ENCODE measurements around the gene TBC1D3B. TPM values are rescaled to one million over a fixed set of nuclear protein-coding genes. Genes with fewer than 3 reads are reported as not detected.

Gene TBC1D3B
- total and polyA plus RNA-seq, 10 of the 15 experiments (the other 5 are each of a cell fraction or from before 2014, with no cell fraction given) = 0.67 to 8.5 (median 1.7) TPM; not detected in 2

DNA sequence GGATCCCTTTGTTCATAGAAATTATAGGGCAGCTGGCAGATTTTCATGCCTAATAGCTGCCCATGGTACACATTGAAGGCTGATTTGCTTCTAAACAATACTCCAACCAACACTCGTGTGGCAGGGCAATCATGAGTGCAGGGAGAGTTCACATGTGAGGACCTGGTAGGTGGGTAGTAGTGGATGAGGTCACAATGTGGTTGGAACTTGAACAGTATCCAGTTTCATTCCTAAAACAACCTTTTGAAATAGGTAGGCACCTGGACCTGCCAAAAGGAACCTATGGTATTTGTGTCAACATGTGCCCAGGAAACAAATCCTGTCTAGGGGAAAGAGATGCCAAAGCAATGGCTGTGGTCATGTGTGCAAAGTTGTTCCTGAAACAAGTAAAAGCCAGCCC, 40.0 kb downstream of the TBC1D3B start:
- CTCF ChIA-PET = interaction anchor here (1.2 to 2.4 kb wide), 8 partner anchors 9 to 347 kb away, joined by 3 to 21 read pairs (median 5); no protein-coding TSS in a partner anchor
- no peak for FAIRE-seq
- POLR2A ChIA-PET = interaction anchor here (1.8 to 1.9 kb wide), 2 partner anchors 9 to 10 kb away, joined by 7 to 8 read pairs; no protein-coding TSS in a partner anchor
- intact Hi-C loops (cut with micrococcal nuclease; ENCODE audit: unreplicated experiment) = no loop called here
- peaks cover 29% of the 10 kb centered on the region for H3K4me1 ChIP-seq (ENCODE audit: control insufficient read depth, insufficient read depth, low read length)
- no peak for ATAC-seq
- RAD21 ChIA-PET (ENCODE audit: unreplicated experiment) = interaction anchor here (0.8 to 6.3 kb wide), 7 partner anchors 11 to 64 kb away, joined by 3 to 58 read pairs (median 9); partner anchors contain the start of gene CCL3
- no peak for TF ChIP-seq CHD1 (IDR thresholded peaks at IDR 0.05; ENCODE audit: low read depth, low read length)
- no peak for TF ChIP-seq PAX5 (IDR thresholded peaks at IDR 0.05; ENCODE audit: borderline replicate concordance, low read depth, low read length)
- TF ChIP-seq MXI1 (IDR thresholded peaks at IDR 0.05; ENCODE audit: low read depth, low read length) = no peak
- no peak for TF ChIP-seq EZH2 (IDR thresholded peaks at IDR 0.05; ENCODE audit: borderline replicate concordance, control insufficient read depth, low read depth, low read length)
- 0 out of 2 replicates have a peak, but pooled peaks have one; percentile 5 for TF ChIP-seq MTA2 (IDR thresholded peaks at IDR 0.05; ENCODE audit: low read depth)
- TF ChIP-seq SMAD1 (IDR thresholded peaks at IDR 0.05; ENCODE audit: low read depth, partially characterized antibody) = no peak
- TF ChIP-seq, protein P1, sequence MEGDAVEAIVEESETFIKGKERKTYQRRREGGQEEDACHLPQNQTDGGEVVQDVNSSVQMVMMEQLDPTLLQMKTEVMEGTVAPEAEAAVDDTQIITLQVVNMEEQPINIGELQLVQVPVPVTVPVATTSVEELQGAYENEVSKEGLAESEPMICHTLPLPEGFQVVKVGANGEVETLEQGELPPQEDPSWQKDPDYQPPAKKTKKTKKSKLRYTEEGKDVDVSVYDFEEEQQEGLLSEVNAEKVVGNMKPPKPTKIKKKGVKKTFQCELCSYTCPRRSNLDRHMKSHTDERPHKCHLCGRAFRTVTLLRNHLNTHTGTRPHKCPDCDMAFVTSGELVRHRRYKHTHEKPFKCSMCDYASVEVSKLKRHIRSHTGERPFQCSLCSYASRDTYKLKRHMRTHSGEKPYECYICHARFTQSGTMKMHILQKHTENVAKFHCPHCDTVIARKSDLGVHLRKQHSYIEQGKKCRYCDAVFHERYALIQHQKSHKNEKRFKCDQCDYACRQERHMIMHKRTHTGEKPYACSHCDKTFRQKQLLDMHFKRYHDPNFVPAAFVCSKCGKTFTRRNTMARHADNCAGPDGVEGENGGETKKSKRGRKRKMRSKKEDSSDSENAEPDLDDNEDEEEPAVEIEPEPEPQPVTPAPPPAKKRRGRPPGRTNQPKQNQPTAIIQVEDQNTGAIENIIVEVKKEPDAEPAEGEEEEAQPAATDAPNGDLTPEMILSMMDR (IDR thresholded peaks at IDR 0.05 in 2 of 3, conservative IDR thresholded peaks at IDR 0.05 in 1 of 3; ENCODE audit: control insufficient read depth in 2 of 3, extremely low read depth in 1 of 3, insufficient read depth in 1 of 3, low read depth in 3 of 3, low read length in 3 of 3) = no peak
- no peak for TF ChIP-seq EP300 (IDR thresholded peaks at IDR 0.05; ENCODE audit: borderline replicate concordance in 1 of 2, control insufficient read depth in 1 of 2, low read depth in 2 of 2, low read length in 2 of 2)
- no peak for TF ChIP-seq CREM (IDR thresholded peaks at IDR 0.05; ENCODE audit: low read depth)
- TF ChIP-seq MYB (IDR thresholded peaks at IDR 0.05; ENCODE audit: borderline replicate concordance, low read depth, low read length) = no peak
- 0 out of 2 replicates have a peak, but pooled peaks have one; percentile 2 for TF ChIP-seq NR2F1 (conservative IDR thresholded peaks at IDR 0.05)
- peak; percentile 47 for TF ChIP-seq IKZF1 (conservative IDR thresholded peaks at IDR 0.05)
- TF ChIP-seq, protein P2, sequence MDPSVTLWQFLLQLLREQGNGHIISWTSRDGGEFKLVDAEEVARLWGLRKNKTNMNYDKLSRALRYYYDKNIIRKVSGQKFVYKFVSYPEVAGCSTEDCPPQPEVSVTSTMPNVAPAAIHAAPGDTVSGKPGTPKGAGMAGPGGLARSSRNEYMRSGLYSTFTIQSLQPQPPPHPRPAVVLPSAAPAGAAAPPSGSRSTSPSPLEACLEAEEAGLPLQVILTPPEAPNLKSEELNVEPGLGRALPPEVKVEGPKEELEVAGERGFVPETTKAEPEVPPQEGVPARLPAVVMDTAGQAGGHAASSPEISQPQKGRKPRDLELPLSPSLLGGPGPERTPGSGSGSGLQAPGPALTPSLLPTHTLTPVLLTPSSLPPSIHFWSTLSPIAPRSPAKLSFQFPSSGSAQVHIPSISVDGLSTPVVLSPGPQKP (IDR thresholded peaks at IDR 0.05; ENCODE audit: low read depth, low read length) = no peak
- TF ChIP-seq JUND (IDR thresholded peaks at IDR 0.05; ENCODE audit: low read depth, low read length) = no peak
- TF ChIP-seq BHLHE40 (IDR thresholded peaks at IDR 0.05; ENCODE audit: borderline replicate concordance in 1 of 2, low read depth in 2 of 2, low read length in 1 of 2) = peak in 1 of 2 experiments; percentile 17; a peak in 1 of 4 replicates
- TF ChIP-seq RUNX3 (IDR thresholded peaks at IDR 0.05; ENCODE audit: low read length) = peak; percentile 24; the same call in 1 of the 2 replicates
- no peak for TF ChIP-seq EGR1 (IDR thresholded peaks at IDR 0.05; ENCODE audit: borderline replicate concordance in 1 of 2, low read depth in 2 of 2, low read length in 2 of 2)
- TF ChIP-seq, protein P3, sequence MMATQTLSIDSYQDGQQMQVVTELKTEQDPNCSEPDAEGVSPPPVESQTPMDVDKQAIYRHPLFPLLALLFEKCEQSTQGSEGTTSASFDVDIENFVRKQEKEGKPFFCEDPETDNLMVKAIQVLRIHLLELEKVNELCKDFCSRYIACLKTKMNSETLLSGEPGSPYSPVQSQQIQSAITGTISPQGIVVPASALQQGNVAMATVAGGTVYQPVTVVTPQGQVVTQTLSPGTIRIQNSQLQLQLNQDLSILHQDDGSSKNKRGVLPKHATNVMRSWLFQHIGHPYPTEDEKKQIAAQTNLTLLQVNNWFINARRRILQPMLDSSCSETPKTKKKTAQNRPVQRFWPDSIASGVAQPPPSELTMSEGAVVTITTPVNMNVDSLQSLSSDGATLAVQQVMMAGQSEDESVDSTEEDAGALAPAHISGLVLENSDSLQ (IDR thresholded peaks at IDR 0.05) = no peak
- SMC1A ChIA-PET (ENCODE audit: uncharacterized antibody, unreplicated experiment) = interaction anchor here (0.7 to 11.5 kb wide), 11 partner anchors 9 to 167 kb away, joined by 3 to 128 read pairs (median 5); partner anchors contain the start of genes CCL3 and CCL4
- no peaks in the 10 kb centered on the region for H3K27me3 ChIP-seq (replicated peaks in 1 of 2; ENCODE audit: control insufficient read depth in 2 of 2, insufficient read depth in 2 of 2, low read length in 1 of 2)
- no peak for DNase-seq (ENCODE audit: low read depth, low spot score)
- no peaks in the 10 kb centered on the region for H3K36me3 ChIP-seq (ENCODE audit: control insufficient read depth in 2 of 2, insufficient read depth in 2 of 2, low read length in 1 of 2)
- no peak overlapping the region for H3K4me3 ChIP-seq
- H3K27ac ChIP-seq (ENCODE audit: control insufficient read depth, insufficient read depth) = no peak overlapping the region
- no TSS peak for BruUV-seq (replicated peaks)
- in situ Hi-C loops (cut with MboI) = loop anchor here (25.0 kb wide), 1 partner anchor 351 kb away; the partner anchor contains the start of gene ZNHIT3
- WGBS (ENCODE audit: insufficient coverage, insufficient replicate concordance, low lambda C conversion rate, missing lambda C conversion rate) = 38% methylated on average over 1 of the region's 1 CpG
- H3K4me2 ChIP-seq (ENCODE audit: control insufficient read depth, insufficient read depth) = no peak overlapping the region
- H2AFZ ChIP-seq (ENCODE audit: control insufficient read depth, low read depth, low read length) = no peak overlapping the region
- H3K9ac ChIP-seq (ENCODE audit: control insufficient read depth, insufficient read depth, low read length) = no peak overlapping the region
- no peaks in the 10 kb centered on the region for H4K20me1 ChIP-seq (ENCODE audit: control insufficient read depth, insufficient read depth)
- H3K9me3 ChIP-seq (replicated peaks; ENCODE audit: control insufficient read depth, insufficient read depth, low read length) = no peaks in the 10 kb centered on the region; the same call in 1 of the 3 replicates
- no peaks in the 10 kb centered on the region for H3K79me2 ChIP-seq (ENCODE audit: control insufficient read depth, insufficient read depth, low read length)
